SK-MEL-5 (cell line): ENCODE measurements around the gene CBX5. TPM values are rescaled to one million over a fixed set of nuclear protein-coding genes. Genes with fewer than 3 reads are reported as not detected.
A peak's percentile ranks its signal among the peaks of the same experiment; 100 is the strongest.
"Not testable (repeated sequence)": the region's sequence is repeated elsewhere in the genome, so short reads cannot be mapped to it uniquely, and the experiment has no call there.

Source experiments
- DNase-seq: peaks from one replicate; pipeline ENCODE4 v3.0.0-alpha.2; 2016; ENCODE audit warnings: low read depth, low spot score
- in situ Hi-C: cut with HindIII; loops from 2 replicates; pipeline ENCODE4 v1.10.0; 2016; ENCODE audit warnings: low sequenced_read_pairs, high pct_unique_total_duplicates, low pct_unique_long_range_greater_than_20kb
- small RNA-seq, 2 experiments: library from RNA; depleted of rRNA; stranded (forward); fragments of <200 nt; gene quantifications; one replicate each; pipeline ENCODE3, GENCODE V24; 2014
- total RNA-seq: library from RNA; depleted of rRNA; stranded (reverse); fragments of >200 nt; shearing (Covaris generic); gene quantifications from 2 replicates; pipeline ENCODE4 v1.2.3, GENCODE V29; 2014; rRNA removed

Gene CBX5
- total RNA-seq, 1 experiment from 2014 or later = 47.2 TPM

GRCh38 chr12:54196396-54196795 is 83.5 kb downstream of the CBX5 start:
- in situ Hi-C loops = no loop called here

GRCh38 chr12:54195737-54196347 is 84.1 kb downstream of the CBX5 start:
- in situ Hi-C loops = no loop called here
- DNase-seq = no peak

More at GRCh38 chr12:54196396-54196795, 83.5 kb downstream of the CBX5 start:
- no peak for DNase-seq

DNA sequence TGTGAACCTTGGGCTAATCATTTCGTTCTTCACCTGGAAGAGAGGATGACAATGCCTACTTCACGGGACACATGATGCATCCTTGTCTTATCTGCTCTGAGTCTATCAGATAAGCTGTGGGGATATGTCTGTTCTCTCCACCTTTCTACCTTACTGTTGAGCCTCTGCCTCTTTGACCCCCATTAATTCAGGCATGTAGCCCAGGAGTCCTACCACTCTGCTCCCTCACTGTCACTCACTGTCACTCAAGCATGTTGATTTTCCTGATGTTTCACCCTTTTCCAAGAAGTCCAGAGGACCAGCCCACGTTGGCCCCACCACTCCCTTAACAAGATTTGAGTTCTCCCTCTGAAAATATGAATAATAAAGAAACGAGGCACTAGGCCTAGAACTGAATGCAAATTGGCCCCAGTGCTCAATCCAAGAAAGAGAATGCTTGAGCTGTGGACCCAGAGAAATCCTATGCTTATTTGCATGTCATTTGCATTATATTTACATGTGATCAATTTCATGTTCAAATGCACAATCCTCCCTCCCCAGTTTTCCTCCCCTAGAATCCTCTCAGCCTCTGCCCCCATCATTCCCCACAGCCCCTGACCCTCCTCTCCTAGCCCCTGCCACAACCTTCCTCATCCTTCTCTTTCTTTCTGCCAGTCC is 84.7 kb downstream of the CBX5 start:
- DNase-seq = no peak
- in situ Hi-C loops = no loop called here

DNA sequence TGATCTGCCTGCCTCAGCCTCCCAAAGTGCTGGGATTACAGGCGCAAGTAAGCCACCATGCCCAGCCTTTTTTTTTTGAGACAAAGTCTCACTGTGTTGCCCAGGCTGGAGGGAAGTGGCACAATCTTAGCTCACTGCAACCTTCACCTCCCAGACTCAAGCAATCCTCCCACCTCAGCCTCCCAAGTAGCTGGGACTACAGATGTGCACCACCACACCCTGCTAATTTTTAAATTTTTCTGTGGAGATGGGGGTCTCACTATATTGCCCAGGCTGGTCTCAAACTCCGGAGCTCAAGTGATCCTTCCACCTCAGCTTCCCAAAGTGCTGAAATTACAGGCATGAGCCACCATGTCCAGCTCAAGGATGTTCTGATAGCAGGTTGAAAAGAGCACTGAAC is 85.3 kb downstream of the CBX5 start:
- DNase-seq, in situ Hi-C loops: not testable (repeated sequence)

DNA sequence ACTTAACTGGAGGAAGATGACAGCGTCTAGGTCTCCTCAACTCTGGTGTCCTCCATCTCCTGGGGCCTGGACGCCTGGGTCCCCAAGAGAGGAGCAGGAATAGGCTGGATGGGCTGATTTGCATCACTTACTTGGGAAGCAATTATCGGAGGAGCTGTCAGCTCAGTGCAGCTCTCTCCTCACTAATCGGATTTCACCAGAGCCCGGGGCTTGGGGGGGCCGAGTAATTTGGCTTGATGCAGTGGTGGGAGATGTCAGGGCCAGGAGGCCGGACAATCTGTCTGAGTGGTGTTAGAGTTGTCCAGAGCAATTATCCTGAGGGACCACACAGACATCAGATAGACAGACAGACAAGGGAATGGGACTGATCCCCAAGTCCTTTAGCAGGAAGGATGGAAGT is 86.5 kb downstream of the CBX5 start:
- DNase-seq = no peak
- in situ Hi-C loops = no loop called here

- in situ Hi-C loops = no loop called here
- DNase-seq = peak; percentile 91
Observed at GRCh38 chr12:54191550-54192022, 88.3 kb downstream of the CBX5 start.

GRCh38 chr12:54191126-54191525 is 88.8 kb downstream of the CBX5 start:
- in situ Hi-C loops = no loop called here
- DNase-seq = no peak

- no peak for DNase-seq
- in situ Hi-C loops = no loop called here
Observed at GRCh38 chr12:54189198-54189539, 90.8 kb downstream of the CBX5 start.

- DNase-seq = no peak
- in situ Hi-C loops = no loop called here
Observed at GRCh38 chr12:54187075-54187474, 92.8 kb downstream of the CBX5 start.

- in situ Hi-C loops = no loop called here
- no peak for DNase-seq
Observed at GRCh38 chr12:54185919-54186318, 94.0 kb downstream of the CBX5 start.

DNA sequence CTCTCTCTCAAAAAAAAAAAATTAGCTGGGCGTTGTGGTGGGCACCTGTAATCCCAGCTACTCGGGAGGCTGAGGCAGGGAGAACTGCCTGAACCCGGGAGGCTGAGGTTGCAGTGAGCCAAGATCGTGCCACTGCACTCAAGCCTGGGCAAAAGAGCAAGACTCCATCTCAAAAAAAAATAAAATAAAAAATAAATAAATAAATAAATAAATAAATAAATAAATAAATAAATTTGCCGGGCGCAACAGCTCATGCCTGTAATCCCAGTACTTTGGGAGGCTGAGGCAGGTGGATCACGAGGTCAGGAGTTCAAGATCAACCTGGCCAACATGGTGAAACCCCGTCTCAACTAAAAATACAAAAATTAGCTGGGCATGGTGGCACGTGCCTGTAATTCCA is 94.6 kb downstream of the CBX5 start:
- DNase-seq, in situ Hi-C loops: not testable (repeated sequence)

- in situ Hi-C loops = no loop called here
- DNase-seq = no peak
Observed at GRCh38 chr12:54184024-54184805, 95.7 kb downstream of the CBX5 start.

- in situ Hi-C loops = no loop called here
Observed at GRCh38 chr12:54182981-54183380, 96.9 kb downstream of the CBX5 start.

DNA sequence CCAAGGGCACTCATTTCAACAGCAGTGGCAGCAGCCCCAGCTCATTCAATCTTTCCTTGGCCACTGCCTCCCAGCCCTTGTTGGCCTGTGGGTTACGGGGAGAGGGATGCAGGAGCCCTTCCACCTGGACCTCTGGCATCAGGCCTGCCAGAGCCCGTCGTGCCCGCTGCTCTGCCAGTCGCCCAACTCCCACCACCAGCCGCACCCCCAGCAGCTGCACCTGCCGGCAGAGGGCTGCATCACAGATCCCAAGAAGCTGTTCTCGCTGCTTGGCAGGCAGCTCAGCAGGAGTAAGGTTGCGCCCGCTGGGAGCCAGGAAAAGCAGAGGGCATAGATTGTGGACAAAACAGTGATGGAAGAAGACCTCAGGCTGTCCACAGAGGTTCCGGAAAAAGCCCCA is 97.8 kb downstream of the CBX5 start:
- DNase-seq = no peak
- in situ Hi-C loops = no loop called here

More at GRCh38 chr12:54182981-54183380, 96.9 kb downstream of the CBX5 start:
- no peak for DNase-seq

Small RNA genes within 50 kb of the gene (small RNA-seq; reads per million reads assigned to genes)
- gene RN7SL390P (0 to 0.05 reads per million in 2 experiments), gene RNU6-950P (0 reads per million in 2 experiments)

Other genes starting within 250 kb of the CBX5 start
- gene HOXC5, start 247.1 kb downstream of the CBX5 start, total RNA-seq = not detected in 2 replicates
- gene HOXC4, start 226.3 kb downstream of the CBX5 start, total RNA-seq = 2.2 and 2.4 TPM in 2 replicates
- 74.3 and 87.8 TPM in 2 replicates for gene SMUG1, start 91.1 kb downstream of the CBX5 start, total RNA-seq
- 223 and 288 TPM in 2 replicates for gene HNRNPA1, start 604 bp upstream of the CBX5 start, total RNA-seq
- gene NFE2, start 20.9 kb upstream of the CBX5 start, total RNA-seq = 0.32 TPM in 1 of 2 replicates, not detected in the other
- 273 and 325 TPM in 2 replicates for gene COPZ1, start 45.0 kb upstream of the CBX5 start, total RNA-seq
- gene GPR84, start 84.4 kb upstream of the CBX5 start, total RNA-seq = 0.11 TPM in 1 of 2 replicates, not detected in the other
- 1.1 and 3.1 TPM in 2 replicates for gene ZNF385A, start 104.6 kb upstream of the CBX5 start, total RNA-seq
- gene ITGA5, start 139.1 kb upstream of the CBX5 start, total RNA-seq = 19.2 and 22.6 TPM in 2 replicates
- 0.83 TPM in 1 of 2 replicates, not detected in the other for gene GTSF1, start 193.5 kb upstream of the CBX5 start, total RNA-seq
- not detected in 2 replicates for gene NCKAP1L, start 217.6 kb upstream of the CBX5 start, total RNA-seq